Left ventricle myocardium superior (tissue), 1 donor: ENCODE data around the gene RNASE4. TPM values are rescaled to one million over a fixed set of nuclear protein-coding genes. Genes with fewer than 3 reads are reported as not detected.

Experiments used
- ATAC-seq: fragments of 200-7000 bp; cut with Tn5 transposase; one replicate; pipeline ENCODE4 v1.9.1; 2020; ENCODE audit warnings: mild to moderate bottlenecking, moderate library complexity
- DNase-seq: peaks from one replicate; pipeline ENCODE4 v3.0.0-alpha.2; 2020
- intact Hi-C: fragments of 100-400 bp; cut with micrococcal nuclease; formaldehyde crosslinking; loops from one replicate; pipeline ENCODE4 v1.11.0; 2022
- total RNA-seq: library from RNA; stranded (reverse); fragmentation: NEBNext Ultra II Directional; extraction: Animal tissue kit (Norgen Biotek cat#: 25700); gene quantifications from one replicate; pipeline ENCODE4 v1.2.1, GENCODE V29; 2021
- donor health status: DM: no; HTN: yes; CAD: no; lungs with severe emphysema.

Gene RNASE4
- total RNA-seq, 1 donor from 2014 or later: 8.1 TPM

GRCh38 chr14:20668969-20669368 is 15.4 kb upstream of the RNASE4 start:
- DNase-seq (no peak), ATAC-seq (no peak)
- intact Hi-C loops: no loop called here

- no peak for ATAC-seq
- intact Hi-C loops: no loop called here
- DNase-seq: no peak
Observed at GRCh38 chr14:20671597-20672283, 12.6 kb upstream of the RNASE4 start.

DNA sequence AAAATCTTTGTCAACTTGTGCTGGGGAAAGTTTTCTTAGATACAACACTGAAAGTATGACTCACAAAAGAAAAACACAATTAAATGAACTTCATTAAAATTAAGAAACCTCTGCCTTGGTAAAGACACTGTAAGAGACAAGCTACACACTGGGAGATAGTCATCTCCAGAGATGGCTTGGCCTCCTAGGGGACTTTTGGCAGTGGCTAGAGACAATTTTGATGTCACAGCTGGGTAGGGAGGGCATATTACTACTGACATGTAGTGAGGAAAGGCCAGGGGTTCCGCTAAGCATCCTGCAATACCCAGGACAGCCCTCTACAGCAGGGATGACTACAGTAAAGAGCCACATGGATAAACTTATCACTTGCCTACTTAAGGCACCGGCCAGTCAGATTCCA is 8.7 kb upstream of the RNASE4 start:
- ATAC-seq: no peak
- DNase-seq: no peak
- intact Hi-C loops: no loop called here

- no peak for ATAC-seq
- DNase-seq: no peak
- intact Hi-C loops: no loop called here
Observed at GRCh38 chr14:20676072-20676471, 8.3 kb upstream of the RNASE4 start.

- no peak for DNase-seq
- ATAC-seq: no peak
- intact Hi-C loops: loop anchor here (5.0 kb wide), 1 partner anchor 68 kb away; no protein-coding TSS in a partner anchor
Observed at GRCh38 chr14:20679907-20680306, 4.5 kb upstream of the RNASE4 start.

DNA sequence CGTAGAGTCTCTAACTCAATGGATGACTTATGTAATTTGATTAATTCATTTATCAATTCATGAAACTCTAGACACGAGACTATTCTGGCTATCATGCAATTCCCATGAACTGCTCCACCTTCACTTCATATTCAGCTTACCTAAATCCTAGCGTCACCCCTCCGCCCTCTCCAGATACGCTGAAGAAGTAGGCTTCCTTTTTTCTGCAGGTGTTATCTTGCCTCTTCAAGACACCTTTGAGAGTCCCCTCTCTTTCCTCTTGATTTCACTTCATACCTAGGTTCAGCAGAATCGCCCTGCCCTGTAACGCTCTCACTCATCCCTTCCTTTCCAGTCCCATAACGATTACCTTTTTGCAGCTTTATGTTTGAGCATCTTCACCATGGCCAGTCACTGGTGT is 4.0 kb upstream of the RNASE4 start:
- ATAC-seq: no peak
- intact Hi-C loops: loop anchor here (5.0 kb wide), 1 partner anchor 68 kb away; no protein-coding TSS in a partner anchor

DNA sequence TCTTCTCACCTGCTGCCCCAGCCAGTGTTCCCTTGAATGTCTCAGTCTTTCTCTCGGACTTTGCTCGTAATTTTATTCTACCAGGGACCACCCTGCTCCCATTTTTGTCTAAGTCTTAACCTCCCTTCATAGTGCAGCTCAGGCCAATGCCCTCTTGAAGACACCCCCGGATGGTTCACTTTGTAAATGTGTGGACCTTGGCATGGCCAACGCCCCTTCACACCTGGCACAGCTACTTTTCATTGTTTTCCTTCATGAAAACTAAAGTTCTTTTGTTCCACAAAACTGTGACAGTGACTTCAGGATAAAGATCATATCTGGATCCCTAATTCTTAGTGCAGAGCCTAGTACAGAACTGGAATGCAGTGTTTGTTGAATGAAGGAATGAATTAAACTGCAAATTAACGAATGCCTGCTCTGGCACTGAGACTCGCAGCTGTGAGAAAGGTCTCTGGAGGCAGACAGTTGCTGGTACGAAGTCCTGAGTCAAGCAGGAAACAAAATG is 3.5 kb upstream of the RNASE4 start:
- no peak for DNase-seq
- ATAC-seq: no peak
- intact Hi-C loops: loop anchor here (5.0 kb wide), 1 partner anchor 69 kb away; no protein-coding TSS in a partner anchor

More for the DNA sequence above, 4.0 kb upstream of the RNASE4 start:
- DNase-seq: no peak

GRCh38 chr14:20681348-20682126 is 2.8 kb upstream of the RNASE4 start:
- intact Hi-C loops: loop anchor here (5.0 kb wide), 1 partner anchor 69 kb away; no protein-coding TSS in a partner anchor
- DNase-seq (peak; percentile 79), ATAC-seq (peak; percentile 56)

GRCh38 chr14:20682127-20682434 is 2.3 kb upstream of the RNASE4 start:
- intact Hi-C loops: loop anchor here (5.0 kb wide), 1 partner anchor 70 kb away; no protein-coding TSS in a partner anchor
- DNase-seq (no peak), ATAC-seq (no peak)

DNA sequence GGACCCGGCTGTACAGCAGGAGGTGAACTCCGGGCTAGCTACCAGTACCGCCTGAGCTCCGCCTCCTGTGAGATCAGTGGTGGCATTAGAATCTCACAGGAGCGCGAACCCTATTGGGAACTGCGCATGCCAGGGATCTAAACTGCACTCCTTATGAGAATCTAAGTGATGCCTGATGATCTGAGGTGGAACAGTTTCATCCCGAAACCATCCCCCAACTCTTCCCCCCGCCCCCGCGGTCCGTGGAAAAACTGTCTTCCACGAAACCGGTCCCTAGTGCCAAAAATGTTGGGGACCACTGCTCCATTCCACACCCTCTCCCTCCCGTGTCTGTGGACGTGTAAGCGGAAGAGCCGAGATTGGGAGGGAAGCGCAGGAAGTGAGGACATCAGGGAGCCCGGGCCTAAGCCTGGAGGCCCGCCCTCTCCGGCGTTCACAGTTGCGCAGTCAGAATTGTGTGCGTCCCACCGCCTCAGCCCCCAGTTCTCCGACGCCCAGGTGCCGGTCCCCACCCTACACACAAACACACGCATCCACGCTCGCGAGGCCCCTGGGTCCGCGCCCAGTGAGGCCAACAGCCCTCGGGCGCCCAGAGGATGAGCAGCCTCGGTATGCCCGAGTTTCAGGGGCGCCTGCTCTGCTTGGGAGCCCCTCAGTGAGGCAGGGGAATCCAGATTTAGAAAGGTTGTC is 1.8 kb upstream of the RNASE4 start:
- DNase-seq: peak; percentile 94
- ATAC-seq: peak; percentile 89
- intact Hi-C loops: loop anchor here (5.0 kb wide), 1 partner anchor 70 kb away; no protein-coding TSS in a partner anchor

- intact Hi-C loops: loop anchor here (5.0 kb wide), 1 partner anchor 71 kb away; no protein-coding TSS in a partner anchor
- peak; percentile 80 for DNase-seq
- peak; percentile 57 for ATAC-seq
Observed at GRCh38 chr14:20683125-20683890, 1.1 kb upstream of the RNASE4 start.

DNA sequence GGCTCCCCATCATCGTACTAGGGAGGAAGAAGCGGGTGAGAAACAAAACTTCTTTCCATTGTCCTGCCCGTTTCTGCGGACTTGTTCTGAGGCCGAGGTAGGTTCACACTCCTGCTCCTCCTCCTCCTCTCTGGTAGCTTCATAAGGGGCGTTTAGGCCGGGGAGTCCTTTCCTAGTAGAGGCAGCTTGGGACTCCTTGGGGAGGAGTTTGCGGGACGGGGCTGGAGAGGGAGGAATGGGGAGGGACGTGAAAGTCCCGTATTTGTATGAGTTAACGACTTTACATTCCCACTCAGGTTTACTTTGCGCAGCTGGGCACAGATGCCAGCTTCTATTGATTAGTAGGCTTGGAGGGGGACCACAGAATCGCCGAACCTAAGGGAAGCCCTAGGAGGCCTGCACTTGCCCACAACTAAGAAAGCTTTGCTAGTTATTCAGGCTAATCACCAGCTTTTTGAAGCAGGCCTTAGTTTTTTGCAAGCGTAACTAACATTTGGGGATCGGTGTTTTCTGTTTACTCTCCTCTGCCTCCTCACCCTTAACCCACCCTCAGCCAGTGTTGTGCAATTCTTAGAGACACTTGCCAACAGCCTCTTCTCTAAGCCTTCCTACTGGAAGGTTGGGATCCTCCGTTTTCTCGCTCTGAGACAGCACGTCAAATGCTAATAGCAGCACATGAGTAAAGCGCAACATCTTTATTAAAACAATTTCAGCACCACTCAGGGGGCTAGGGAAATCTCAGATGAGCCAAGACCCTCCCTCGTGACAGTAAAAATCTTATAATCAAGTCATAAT is 499 bp downstream of the RNASE4 start:
- intact Hi-C loops: loop anchor here (5.0 kb wide), 1 partner anchor 73 kb away; no protein-coding TSS in a partner anchor
- DNase-seq (peak; percentile 47), ATAC-seq (no peak)

DNA sequence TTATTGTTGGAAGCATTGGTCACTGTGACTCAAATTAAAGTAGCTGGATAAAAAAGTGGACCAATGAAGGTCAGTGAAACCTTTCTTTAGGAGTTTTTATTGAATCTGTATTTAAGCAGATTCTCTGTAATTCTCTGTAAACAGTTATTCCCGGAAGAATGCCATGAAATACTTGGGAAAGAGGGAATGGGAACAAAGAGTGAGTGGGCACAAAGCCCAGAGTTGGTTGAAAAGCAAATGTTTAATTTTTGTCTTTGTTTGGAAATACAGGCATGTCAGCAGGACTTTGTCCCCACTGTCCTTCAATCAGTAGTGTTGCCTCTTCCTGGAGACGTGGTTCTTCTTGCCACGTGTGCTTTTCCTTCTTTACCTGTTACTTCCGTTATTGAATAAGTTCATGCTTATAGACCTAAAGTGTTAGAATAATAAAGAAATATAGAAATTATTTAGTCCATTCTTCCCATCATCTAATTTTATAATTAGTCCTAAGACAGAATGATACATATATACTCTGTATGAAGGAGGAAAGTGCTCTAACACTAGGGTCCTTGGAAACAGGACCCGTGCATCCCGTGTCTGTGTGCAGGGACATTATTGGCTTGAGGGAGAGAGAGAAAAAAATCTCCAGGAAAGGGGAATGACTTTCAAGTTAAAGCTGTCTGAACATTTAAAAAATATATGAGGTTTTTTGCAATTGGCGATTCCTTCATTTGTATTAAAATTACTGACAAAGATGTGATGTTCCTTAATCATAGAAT is 2.2 kb downstream of the RNASE4 start:
- no peak for ATAC-seq
- DNase-seq: no peak
- intact Hi-C loops: no loop called here

DNA sequence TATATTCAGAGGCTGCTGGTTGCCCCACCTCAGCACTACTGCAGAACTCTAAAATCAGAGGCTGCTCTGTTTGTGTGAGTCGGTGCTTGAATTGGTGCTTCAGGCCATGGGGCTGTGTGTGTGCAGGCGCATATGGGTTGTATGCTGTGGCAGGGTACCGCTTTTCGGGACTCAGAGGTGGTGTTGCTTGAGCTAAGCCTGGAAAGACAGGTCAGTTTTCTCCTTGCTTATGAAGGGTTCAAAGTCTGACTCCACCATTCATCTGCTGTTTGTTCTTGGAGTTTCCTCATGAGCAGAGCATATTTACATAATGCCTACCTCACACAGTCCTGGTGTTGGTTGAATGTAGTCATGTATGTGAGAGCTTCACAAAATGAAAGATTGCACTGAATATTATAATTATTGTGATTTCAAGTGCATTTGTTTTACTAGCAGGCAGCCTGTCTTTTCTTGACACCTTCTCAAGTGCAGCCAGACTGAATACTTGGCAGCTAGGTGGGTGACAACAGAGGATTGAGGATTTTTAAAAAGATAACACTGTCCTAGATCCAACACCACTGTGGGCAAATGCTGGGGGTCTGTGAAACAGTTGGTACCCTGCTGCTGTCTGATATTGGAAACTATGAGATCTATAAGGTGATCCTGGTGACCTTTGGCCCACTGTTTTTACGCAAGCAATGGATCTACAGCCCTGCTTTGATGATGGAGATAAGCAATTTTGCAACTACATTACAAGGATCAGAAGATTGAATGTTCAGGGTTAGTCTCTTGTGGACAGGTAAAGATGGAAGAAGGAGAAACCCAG is 3.2 kb downstream of the RNASE4 start:
- ATAC-seq (no peak), DNase-seq (no peak)
- intact Hi-C loops: no loop called here

DNA sequence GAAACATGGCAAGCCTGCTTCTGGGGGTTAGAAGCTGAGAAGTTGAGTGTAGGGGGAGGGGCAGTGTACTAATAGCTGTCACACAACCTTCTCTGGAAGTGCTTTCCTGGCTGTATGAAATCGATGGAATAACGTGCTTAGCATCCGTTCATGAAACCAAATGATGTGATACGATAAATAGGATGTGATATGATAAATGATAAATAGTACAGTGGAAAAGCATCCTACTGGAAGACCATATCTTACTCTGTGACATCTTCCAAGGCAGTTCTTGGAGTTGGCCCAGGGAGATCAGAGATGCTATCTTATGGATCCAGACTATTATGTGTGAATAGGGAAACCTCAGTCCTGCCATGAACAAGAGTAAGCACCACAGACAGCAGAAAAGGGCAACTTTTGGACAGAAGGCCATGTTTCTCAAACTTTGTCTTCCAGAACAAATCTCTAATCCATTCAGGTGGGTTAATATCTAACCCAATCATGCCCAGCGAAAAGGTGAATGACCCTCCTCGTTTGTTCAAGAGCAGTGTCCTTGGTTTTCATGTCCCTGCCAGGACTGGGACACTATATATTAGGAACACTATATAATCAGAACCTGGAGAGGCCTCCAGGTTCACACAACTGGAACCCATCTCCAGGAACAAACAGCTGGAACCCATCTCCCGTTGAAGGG is 3.9 kb downstream of the RNASE4 start, which contains the start of gene ANG:
Gene ANG (plus strand): TSS at position 598 of the 673 bp plus-strand sequence. CDS start 4,801 bp downstream, outside the sequence.
- ATAC-seq: no peak
- no peak for DNase-seq
- intact Hi-C loops: no loop called here
